ENCODE results near the gene HARS1.

GRCh38 chr5:140631831-140632365, 59.3 kb downstream of the HARS1 start:
- TF ChIP-seq POLR2A (IDR thresholded peaks at IDR 0.05; ENCODE audit: low read length), result no peak
- no peak for TF ChIP-seq GATA1 (IDR thresholded peaks at IDR 0.05; ENCODE audit: low read depth, low read length)
